Kidney (tissue), 14 donors: Measurements from ENCODE around the gene VSX2. TPM values are rescaled to one million over a fixed set of nuclear protein-coding genes. Genes with fewer than 3 reads are reported as not detected.
A peak's percentile ranks its signal among the peaks of the same experiment; 100 is the strongest.

Experiments
- DNase-seq, 5 donors: peaks; one replicate each; pipeline ENCODE4 v3.0.0-alpha.2; 2013 to 2020
- FAIRE-seq: peaks from 2 replicates; lab custom pipeline; 2012; peaks lifted over from hg19 to GRCh38; lab: Jason Lieb, UNC
- H3K27ac ChIP-seq, 2 donors: one replicate each; pipeline ENCODE4 v1.7.0; 2013; ENCODE audit warnings: low read depth in 2 of 2, low read length in 2 of 2, inconsistent platforms in 1 of 2
- H3K27me3 ChIP-seq: one replicate; pipeline ENCODE4 v1.7.1; 2013; ENCODE audit warnings: low read length, inconsistent platforms; ENCODE audit not compliant: control insufficient read depth, insufficient read depth
- H3K36me3 ChIP-seq, 3 donors: one replicate each; pipeline versions ENCODE4 v1.7.0 to v1.7.1; 2013; ENCODE audit warnings: low read length in 3 of 3, control low read depth in 1 of 3, inconsistent platforms in 1 of 3; ENCODE audit not compliant: insufficient read depth in 3 of 3, control insufficient read depth in 2 of 3
- H3K4me1 ChIP-seq, 3 donors: one replicate each; pipeline versions ENCODE4 v1.7.0 to v1.7.1; 2013; ENCODE audit warnings: low read length in 3 of 3, inconsistent platforms in 1 of 3, low read depth in 1 of 3; ENCODE audit not compliant: control insufficient read depth in 2 of 3, insufficient read depth in 2 of 3
- H3K4me3 ChIP-seq, 3 donors: one replicate each; pipeline versions ENCODE4 v1.7.0 to v1.8.1; 2013; ENCODE audit warnings: low read length in 3 of 3, control low read depth in 1 of 3, inconsistent platforms in 1 of 3
- H3K9ac ChIP-seq, 3 donors: one replicate each; pipeline versions ENCODE4 v1.7.0 to v1.7.1; 2013; ENCODE audit warnings: low read length in 3 of 3, control low read depth in 1 of 3, inconsistent platforms in 1 of 3
- H3K9me3 ChIP-seq, 3 donors: one replicate each; pipeline versions ENCODE4 v1.7.0 to v1.7.1; 2013; ENCODE audit warnings: low read length in 3 of 3, control low read depth in 1 of 3, inconsistent platforms in 1 of 3; ENCODE audit not compliant: control insufficient read depth in 2 of 3, insufficient read depth in 1 of 3
- intact Hi-C: fragments of 100-400 bp; cut with DNase I; formaldehyde crosslinking; loops from one replicate; pipeline ENCODE4 v1.11.1; 2022
- polyA plus RNA-seq: library from polyadenylated mRNA; stranded (reverse); fragments of 350-450 nt; fragmentation: Illumina TruSeq; extraction: RNeasy Lipid Tissue Mini Kit (QIAGEN cat#74804); gene quantifications from one replicate; pipeline ENCODE4 v1.2.3, GENCODE V29; 2014; ENCODE audit warnings: low read depth, low replicate concordance; ENCODE audit not compliant: insufficient read depth
- total RNA-seq: library from RNA; stranded (reverse); fragmentation: NEBNext Ultra II Directional; extraction: Animal tissue kit (Norgen Biotek cat#: 25700); gene quantifications from one replicate; pipeline ENCODE4 v1.2.1, GENCODE V29; 2021
- TF ChIP-seq, protein P1 (sequence below): IDR thresholded peaks from 3 replicates; pipeline ENCODE4 v1.5.1; 2012; ENCODE audit warnings: mild to moderate bottlenecking, moderate library complexity, borderline replicate concordance; ENCODE audit not compliant: insufficient read depth; ENCODE audit errors: extremely low read depth
- donor health status: control.
- donor health status: control.
- donor health status: control.
- donor health status: control.
- donor health status: control.
- donor health status: DM: yes; HTN: yes; CAD: no.
- donor health status: Normal renal cell carcinoma (clear cell type).

VSX2 gene
- total and polyA plus RNA-seq, 2 donors from 2014 or later = not detected

DNA sequence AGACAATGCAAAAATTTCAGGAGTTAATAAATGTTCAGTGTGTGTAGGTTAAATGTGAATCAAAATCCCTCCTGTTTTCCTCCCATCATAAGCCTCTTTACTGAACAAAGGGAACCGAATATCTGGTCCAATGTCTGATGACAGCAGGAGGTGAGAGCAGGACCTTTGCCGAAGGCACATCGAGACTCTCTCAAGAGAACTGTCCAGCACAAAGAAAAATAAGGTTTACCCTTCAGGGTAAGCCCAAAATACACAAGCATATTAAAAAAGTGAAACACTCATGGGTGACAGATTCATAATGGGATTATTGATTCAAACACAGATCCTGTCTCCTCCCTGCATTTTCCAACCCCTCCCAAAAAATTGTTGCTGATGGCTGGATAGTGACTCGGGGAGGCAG is 4.2 kb upstream of the VSX2 start:
- Histone ChIP-seq H3K27ac (no peak overlapping the region), H3K27me3 (peaks cover 14% of the 10 kb centered on the region), H3K4me1 (no peaks in the 10 kb centered on the region), H3K36me3 (no peaks in the 10 kb centered on the region), H3K9ac (no peak overlapping the region), H3K4me3 (no peak overlapping the region), H3K9me3 (peaks cover 0 to 4% (median 0%) of the 10 kb centered on the region in 3 donors)
- no peak for FAIRE-seq
- no peak for DNase-seq
- intact Hi-C loops = no loop called here
- TF ChIP-seq, protein P1, sequence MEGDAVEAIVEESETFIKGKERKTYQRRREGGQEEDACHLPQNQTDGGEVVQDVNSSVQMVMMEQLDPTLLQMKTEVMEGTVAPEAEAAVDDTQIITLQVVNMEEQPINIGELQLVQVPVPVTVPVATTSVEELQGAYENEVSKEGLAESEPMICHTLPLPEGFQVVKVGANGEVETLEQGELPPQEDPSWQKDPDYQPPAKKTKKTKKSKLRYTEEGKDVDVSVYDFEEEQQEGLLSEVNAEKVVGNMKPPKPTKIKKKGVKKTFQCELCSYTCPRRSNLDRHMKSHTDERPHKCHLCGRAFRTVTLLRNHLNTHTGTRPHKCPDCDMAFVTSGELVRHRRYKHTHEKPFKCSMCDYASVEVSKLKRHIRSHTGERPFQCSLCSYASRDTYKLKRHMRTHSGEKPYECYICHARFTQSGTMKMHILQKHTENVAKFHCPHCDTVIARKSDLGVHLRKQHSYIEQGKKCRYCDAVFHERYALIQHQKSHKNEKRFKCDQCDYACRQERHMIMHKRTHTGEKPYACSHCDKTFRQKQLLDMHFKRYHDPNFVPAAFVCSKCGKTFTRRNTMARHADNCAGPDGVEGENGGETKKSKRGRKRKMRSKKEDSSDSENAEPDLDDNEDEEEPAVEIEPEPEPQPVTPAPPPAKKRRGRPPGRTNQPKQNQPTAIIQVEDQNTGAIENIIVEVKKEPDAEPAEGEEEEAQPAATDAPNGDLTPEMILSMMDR = no peak

DNA sequence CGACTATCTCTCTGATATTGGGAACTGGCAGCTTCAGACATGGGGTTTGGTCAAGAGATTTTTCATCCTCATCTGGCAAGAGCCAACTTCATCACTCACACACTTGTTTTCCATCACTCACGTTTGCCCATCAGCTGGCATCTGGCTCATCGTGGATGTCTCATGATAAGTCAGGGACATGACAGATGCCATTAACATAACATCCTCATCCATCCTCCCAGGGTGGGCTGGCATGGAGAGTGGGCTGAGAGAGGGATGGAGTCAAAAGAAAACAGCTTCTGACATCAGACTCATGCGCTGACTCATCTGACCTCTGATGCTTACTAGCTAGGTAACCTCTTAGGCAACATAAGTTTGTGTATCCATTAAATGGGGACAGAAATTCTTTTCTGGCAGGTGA is 1.8 kb upstream of the VSX2 start:
- Histone ChIP-seq H3K4me1 (peaks cover 0 to 8% (median 0%) of the 10 kb centered on the region in 3 donors), H3K4me3 (no peak overlapping the region), H3K27me3 (peaks cover 28% of the 10 kb centered on the region), H3K27ac (no peak overlapping the region), H3K36me3 (no peaks in the 10 kb centered on the region), H3K9me3 (no peaks in the 10 kb centered on the region), H3K9ac (no peak overlapping the region)
- intact Hi-C loops = no loop called here
- DNase-seq = no peak
- FAIRE-seq = no peak
- TF ChIP-seq, protein P1 = no peak

DNA sequence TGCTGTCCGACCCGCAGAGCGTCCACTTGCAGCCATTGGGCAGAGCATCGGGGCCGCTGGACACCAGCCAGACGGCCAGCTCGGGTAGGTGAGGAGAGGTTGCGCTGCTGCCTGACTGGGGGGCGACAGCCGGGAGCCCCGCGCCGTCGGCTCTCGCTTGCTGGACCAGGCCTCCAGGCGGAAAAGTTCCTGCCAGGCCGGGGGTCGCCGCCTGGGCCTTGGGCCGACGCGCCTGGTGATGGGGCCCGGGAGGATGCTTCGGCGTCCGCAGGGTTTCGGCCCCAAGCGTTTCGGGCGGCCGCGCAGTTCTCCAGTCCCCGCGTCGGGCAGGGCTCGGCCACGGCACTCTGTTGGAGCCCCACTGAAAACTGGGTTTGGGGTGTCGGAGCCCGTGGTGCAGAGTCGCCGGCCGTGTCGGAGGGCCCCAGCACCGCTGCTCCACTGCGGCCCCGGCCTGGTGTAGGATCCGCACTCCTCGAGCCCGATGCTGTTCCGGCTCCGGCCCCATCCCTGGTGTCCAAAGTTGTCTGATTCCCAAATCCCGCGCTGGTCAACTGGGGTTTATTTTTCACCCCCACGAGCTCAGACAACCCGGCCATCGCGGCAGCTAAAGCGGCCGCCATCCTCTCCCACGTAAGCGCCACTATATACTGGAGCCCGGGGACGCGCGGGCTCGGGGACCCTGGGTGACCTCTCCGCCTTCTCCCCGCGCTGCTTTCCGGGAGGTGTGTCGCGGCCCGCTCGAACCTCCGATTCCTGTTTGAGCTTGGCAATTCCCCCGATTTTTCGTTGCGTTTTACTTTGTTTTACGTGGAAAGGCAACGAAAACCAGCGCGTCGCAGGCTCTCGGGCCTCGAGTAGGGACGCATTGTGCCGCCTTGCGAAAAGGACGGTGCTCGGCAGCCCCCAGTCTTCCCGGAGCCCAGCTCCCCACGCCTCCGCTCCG is 872 bp downstream of the VSX2 start:
- no peak for FAIRE-seq
- TF ChIP-seq, protein P1 = no peak
- Histone ChIP-seq H3K4me3 (peak overlapping the region in 1 of 3 donors; percentile 17), H3K9me3 (no peaks in the 10 kb centered on the region), H3K4me1 (peaks cover 0 to 8% (median 0%) of the 10 kb centered on the region in 3 donors), H3K27me3 (peaks cover 45% of the 10 kb centered on the region), H3K27ac (no peak overlapping the region), H3K36me3 (no peaks in the 10 kb centered on the region), H3K9ac (no peak overlapping the region)
- intact Hi-C loops = loop anchor here (10.0 kb wide), 1 partner anchor 125 kb away; no protein-coding TSS in a partner anchor
- DNase-seq = peak in 4 of 5 donors; percentile 37 to 50 (median 44)
